Neural cell (in vitro differentiated cells): ENCODE measurements around the gene CLEC18C.

Source experiments
- EP300 ChIP-seq: fragments of 450-650 bp; conservative IDR thresholded peaks from 2 replicates; pipeline ENCODE4 v1.6.1; 2014; ENCODE audit warnings: antibody characterized with exemption, mild to moderate bottlenecking, moderate library complexity; ENCODE audit not compliant: poor library complexity, severe bottlenecking
- EZH2 ChIP-seq: fragments of 200-600, 300-800 bp; shearing (Covaris generic), sonication (generic); IDR thresholded peaks from 2 replicates; pipeline ENCODE4 v1.6.1; 2014; ENCODE audit warnings: antibody characterized with exemption, low read length, borderline replicate concordance, mild to moderate bottlenecking; ENCODE audit not compliant: insufficient read depth, poor library complexity, severe bottlenecking
- POLR2AphosphoS5 ChIP-seq: IDR thresholded peaks from 2 replicates; pipeline ENCODE4 v1.6.1; 2012
- SMC3 ChIP-seq: fragments of 450-650 bp; conservative IDR thresholded peaks from 2 replicates; pipeline ENCODE4 v1.6.1; 2014; ENCODE audit warnings: antibody characterized with exemption, mild to moderate bottlenecking, moderate library complexity; ENCODE audit not compliant: poor library complexity
- TF ChIP-seq, protein P1 (sequence below): fragments of 450-650 bp; IDR thresholded peaks from 2 replicates; pipeline ENCODE4 v1.5.1; 2014; ENCODE audit warnings: antibody characterized with exemption, mild to moderate bottlenecking, moderate library complexity; ENCODE audit not compliant: poor library complexity, severe bottlenecking
- TF ChIP-seq, protein P2 (sequence below): IDR thresholded peaks from 2 replicates; pipeline ENCODE4 v1.6.1; 2012; ENCODE audit warnings: borderline replicate concordance

DNA sequence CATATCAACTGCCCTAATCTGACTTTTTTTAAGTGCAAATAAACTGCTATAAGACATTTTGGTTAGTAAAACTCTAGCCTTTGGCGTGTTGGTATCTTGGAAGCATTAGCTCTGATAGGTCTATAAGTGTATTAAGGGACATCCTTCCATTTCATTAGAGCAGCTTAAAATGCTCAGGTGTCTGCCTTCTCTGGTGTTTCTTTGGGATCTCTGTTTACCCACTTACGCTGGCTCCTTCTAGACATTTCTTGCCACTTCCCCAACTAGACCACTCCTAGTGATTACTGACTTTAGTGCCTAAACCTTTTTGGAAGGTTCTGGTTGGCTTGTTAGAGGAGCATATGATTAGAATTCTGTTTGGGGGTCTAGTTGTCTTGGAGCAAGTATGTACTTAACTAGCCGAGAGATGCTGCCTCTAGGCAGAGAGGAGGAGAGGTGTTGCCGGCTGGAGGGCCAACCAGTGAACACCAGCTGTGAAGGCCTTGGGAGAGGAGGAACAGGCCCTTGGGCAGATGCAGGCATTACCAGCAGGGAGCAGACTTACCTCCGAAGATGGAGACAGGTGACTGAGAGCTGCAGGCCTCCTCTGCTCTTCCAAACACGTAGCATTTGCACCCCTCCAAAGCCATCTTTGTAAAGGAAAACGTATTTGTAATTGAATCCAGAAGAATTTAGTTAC is 15.2 kb upstream of the CLEC18C start:
- TF ChIP-seq, protein P1, sequence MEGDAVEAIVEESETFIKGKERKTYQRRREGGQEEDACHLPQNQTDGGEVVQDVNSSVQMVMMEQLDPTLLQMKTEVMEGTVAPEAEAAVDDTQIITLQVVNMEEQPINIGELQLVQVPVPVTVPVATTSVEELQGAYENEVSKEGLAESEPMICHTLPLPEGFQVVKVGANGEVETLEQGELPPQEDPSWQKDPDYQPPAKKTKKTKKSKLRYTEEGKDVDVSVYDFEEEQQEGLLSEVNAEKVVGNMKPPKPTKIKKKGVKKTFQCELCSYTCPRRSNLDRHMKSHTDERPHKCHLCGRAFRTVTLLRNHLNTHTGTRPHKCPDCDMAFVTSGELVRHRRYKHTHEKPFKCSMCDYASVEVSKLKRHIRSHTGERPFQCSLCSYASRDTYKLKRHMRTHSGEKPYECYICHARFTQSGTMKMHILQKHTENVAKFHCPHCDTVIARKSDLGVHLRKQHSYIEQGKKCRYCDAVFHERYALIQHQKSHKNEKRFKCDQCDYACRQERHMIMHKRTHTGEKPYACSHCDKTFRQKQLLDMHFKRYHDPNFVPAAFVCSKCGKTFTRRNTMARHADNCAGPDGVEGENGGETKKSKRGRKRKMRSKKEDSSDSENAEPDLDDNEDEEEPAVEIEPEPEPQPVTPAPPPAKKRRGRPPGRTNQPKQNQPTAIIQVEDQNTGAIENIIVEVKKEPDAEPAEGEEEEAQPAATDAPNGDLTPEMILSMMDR, result no peak
- TF ChIP-seq POLR2AphosphoS5 (no peak), EZH2 (no peak), EP300 (no peak), SMC3 (no peak)
- TF ChIP-seq, protein P2, sequence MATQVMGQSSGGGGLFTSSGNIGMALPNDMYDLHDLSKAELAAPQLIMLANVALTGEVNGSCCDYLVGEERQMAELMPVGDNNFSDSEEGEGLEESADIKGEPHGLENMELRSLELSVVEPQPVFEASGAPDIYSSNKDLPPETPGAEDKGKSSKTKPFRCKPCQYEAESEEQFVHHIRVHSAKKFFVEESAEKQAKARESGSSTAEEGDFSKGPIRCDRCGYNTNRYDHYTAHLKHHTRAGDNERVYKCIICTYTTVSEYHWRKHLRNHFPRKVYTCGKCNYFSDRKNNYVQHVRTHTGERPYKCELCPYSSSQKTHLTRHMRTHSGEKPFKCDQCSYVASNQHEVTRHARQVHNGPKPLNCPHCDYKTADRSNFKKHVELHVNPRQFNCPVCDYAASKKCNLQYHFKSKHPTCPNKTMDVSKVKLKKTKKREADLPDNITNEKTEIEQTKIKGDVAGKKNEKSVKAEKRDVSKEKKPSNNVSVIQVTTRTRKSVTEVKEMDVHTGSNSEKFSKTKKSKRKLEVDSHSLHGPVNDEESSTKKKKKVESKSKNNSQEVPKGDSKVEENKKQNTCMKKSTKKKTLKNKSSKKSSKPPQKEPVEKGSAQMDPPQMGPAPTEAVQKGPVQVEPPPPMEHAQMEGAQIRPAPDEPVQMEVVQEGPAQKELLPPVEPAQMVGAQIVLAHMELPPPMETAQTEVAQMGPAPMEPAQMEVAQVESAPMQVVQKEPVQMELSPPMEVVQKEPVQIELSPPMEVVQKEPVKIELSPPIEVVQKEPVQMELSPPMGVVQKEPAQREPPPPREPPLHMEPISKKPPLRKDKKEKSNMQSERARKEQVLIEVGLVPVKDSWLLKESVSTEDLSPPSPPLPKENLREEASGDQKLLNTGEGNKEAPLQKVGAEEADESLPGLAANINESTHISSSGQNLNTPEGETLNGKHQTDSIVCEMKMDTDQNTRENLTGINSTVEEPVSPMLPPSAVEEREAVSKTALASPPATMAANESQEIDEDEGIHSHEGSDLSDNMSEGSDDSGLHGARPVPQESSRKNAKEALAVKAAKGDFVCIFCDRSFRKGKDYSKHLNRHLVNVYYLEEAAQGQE, result no peak
